ENCODE measurements around the gene ZNF93. TPM values are rescaled to one million over a fixed set of nuclear protein-coding genes. Genes with fewer than 3 reads are reported as not detected.

ZNF93 gene
- total RNA-seq, 1 experiment from 2014 or later: 47.4 TPM

GRCh38 chr19:19860756-19861390 lies 39.9 kb upstream of the ZNF93 start (continued):
- no peak for TF ChIP-seq CTCF (IDR thresholded peaks at IDR 0.05)
- no peak for TF ChIP-seq NR3C1 (CRISPR knock-in tag; conservative IDR thresholded peaks at IDR 0.05; ENCODE audit: low read depth)
- TF ChIP-seq TEAD1 (CRISPR knock-in tag; IDR thresholded peaks at IDR 0.05): 0 out of 2 replicates have a peak, but pooled peaks have one; percentile 36
- TF ChIP-seq, protein P1, sequence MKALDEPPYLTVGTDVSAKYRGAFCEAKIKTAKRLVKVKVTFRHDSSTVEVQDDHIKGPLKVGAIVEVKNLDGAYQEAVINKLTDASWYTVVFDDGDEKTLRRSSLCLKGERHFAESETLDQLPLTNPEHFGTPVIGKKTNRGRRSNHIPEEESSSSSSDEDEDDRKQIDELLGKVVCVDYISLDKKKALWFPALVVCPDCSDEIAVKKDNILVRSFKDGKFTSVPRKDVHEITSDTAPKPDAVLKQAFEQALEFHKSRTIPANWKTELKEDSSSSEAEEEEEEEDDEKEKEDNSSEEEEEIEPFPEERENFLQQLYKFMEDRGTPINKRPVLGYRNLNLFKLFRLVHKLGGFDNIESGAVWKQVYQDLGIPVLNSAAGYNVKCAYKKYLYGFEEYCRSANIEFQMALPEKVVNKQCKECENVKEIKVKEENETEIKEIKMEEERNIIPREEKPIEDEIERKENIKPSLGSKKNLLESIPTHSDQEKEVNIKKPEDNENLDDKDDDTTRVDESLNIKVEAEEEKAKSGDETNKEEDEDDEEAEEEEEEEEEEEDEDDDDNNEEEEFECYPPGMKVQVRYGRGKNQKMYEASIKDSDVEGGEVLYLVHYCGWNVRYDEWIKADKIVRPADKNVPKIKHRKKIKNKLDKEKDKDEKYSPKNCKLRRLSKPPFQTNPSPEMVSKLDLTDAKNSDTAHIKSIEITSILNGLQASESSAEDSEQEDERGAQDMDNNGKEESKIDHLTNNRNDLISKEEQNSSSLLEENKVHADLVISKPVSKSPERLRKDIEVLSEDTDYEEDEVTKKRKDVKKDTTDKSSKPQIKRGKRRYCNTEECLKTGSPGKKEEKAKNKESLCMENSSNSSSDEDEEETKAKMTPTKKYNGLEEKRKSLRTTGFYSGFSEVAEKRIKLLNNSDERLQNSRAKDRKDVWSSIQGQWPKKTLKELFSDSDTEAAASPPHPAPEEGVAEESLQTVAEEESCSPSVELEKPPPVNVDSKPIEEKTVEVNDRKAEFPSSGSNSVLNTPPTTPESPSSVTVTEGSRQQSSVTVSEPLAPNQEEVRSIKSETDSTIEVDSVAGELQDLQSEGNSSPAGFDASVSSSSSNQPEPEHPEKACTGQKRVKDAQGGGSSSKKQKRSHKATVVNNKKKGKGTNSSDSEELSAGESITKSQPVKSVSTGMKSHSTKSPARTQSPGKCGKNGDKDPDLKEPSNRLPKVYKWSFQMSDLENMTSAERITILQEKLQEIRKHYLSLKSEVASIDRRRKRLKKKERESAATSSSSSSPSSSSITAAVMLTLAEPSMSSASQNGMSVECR (CRISPR knock-in tag; IDR thresholded peaks at IDR 0.05; ENCODE audit: borderline replicate concordance): no peak; the same call in 1 of the 2 replicates

GRCh38 chr19:19865750-19866610 lies 34.8 kb upstream of the ZNF93 start, which contains the start of gene ZNF253:
Gene ZNF253 (plus strand): TSS chr19:19865882. CDS start chr19:19865997, 115 bp downstream.
- H3K27me3 Mint-ChIP-seq (ENCODE audit: low read depth): no peaks in the 10 kb centered on the region; the same call in 1 of the 2 replicates
- peak; percentile 79 for ATAC-seq
- ChIA-PET CTCF (interaction anchor here (1.4 kb wide), 1 partner anchor 45 kb away, joined by 3 read pairs; the partner anchor contains the start of gene ZNF506), POLR2A (interaction anchor here (0.6 to 2.2 kb wide), 23 partner anchors 10 to 559 kb away, joined by 3 to 70 read pairs (median 3); partner anchors contain the start of genes ATP13A1, ZNF101, ZNF14 and ZNF506)
- H3K4me1 Mint-ChIP-seq: peaks cover 30% of the 10 kb centered on the region
- H3K4me3 Mint-ChIP-seq: peak within 1 kb of the TSS; percentile 100
- peaks cover 9% of the 10 kb centered on the region; the same call in 1 of the 2 replicates for H3K36me3 Mint-ChIP-seq
- peak within 1 kb of the TSS; percentile 100 for H3K27ac Mint-ChIP-seq
- peak; percentile 99 for DNase-seq (ENCODE audit: low spot score)
- no peaks in the 10 kb centered on the region for H3K9me3 Mint-ChIP-seq
- no peak for TF ChIP-seq GRHL2 (CRISPR knock-in tag; IDR thresholded peaks at IDR 0.05; ENCODE audit: insufficient replicate concordance, severe bottlenecking)
- peak; percentile 70 for TF ChIP-seq TEAD1 (CRISPR knock-in tag; IDR thresholded peaks at IDR 0.05)
- peak; percentile 44; the same call in 1 of the 2 replicates for TF ChIP-seq CREB1 (CRISPR knock-in tag; IDR thresholded peaks at IDR 0.05)
- no peak; the same call in 1 of the 2 replicates for TF ChIP-seq ZBTB21 (CRISPR knock-in tag; IDR thresholded peaks at IDR 0.05; ENCODE audit: borderline replicate concordance)
- TF ChIP-seq, protein P2, sequence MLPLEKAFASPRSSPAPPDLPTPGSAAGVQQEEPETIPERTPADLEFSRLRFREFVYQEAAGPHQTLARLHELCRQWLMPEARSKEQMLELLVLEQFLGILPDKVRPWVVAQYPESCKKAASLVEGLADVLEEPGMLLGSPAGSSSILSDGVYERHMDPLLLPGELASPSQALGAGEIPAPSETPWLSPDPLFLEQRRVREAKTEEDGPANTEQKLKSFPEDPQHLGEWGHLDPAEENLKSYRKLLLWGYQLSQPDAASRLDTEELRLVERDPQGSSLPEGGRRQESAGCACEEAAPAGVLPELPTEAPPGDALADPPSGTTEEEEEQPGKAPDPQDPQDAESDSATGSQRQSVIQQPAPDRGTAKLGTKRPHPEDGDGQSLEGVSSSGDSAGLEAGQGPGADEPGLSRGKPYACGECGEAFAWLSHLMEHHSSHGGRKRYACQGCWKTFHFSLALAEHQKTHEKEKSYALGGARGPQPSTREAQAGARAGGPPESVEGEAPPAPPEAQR (CRISPR knock-in tag; IDR thresholded peaks at IDR 0.05): no peak
- TF ChIP-seq, protein P3, sequence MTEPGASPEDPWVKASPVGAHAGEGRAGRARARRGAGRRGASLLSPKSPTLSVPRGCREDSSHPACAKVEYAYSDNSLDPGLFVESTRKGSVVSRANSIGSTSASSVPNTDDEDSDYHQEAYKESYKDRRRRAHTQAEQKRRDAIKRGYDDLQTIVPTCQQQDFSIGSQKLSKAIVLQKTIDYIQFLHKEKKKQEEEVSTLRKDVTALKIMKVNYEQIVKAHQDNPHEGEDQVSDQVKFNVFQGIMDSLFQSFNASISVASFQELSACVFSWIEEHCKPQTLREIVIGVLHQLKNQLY (CRISPR knock-in tag; IDR thresholded peaks at IDR 0.05): no peak
- TF ChIP-seq FOXP1 (CRISPR knock-in tag; IDR thresholded peaks at IDR 0.05; ENCODE audit: borderline replicate concordance): 0 out of 2 replicates have a peak, but pooled peaks have one; percentile 47
- TF ChIP-seq, protein P4, sequence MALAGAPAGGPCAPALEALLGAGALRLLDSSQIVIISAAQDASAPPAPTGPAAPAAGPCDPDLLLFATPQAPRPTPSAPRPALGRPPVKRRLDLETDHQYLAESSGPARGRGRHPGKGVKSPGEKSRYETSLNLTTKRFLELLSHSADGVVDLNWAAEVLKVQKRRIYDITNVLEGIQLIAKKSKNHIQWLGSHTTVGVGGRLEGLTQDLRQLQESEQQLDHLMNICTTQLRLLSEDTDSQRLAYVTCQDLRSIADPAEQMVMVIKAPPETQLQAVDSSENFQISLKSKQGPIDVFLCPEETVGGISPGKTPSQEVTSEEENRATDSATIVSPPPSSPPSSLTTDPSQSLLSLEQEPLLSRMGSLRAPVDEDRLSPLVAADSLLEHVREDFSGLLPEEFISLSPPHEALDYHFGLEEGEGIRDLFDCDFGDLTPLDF (CRISPR knock-in tag; IDR thresholded peaks at IDR 0.05): no peak; the same call in 1 of the 2 replicates
- no peak for TF ChIP-seq ZNF512 (CRISPR knock-in tag; IDR thresholded peaks at IDR 0.05; ENCODE audit: borderline replicate concordance)
- TF ChIP-seq, protein P5, sequence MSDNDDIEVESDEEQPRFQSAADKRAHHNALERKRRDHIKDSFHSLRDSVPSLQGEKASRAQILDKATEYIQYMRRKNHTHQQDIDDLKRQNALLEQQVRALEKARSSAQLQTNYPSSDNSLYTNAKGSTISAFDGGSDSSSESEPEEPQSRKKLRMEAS (CRISPR knock-in tag; IDR thresholded peaks at IDR 0.05): peak; percentile 89
- peak; percentile 77 for TF ChIP-seq USF1 (CRISPR knock-in tag; IDR thresholded peaks at IDR 0.05)
- TF ChIP-seq ATF1 (CRISPR knock-in tag; IDR thresholded peaks at IDR 0.05): no peak
- TF ChIP-seq CDX4 (CRISPR knock-in tag; IDR thresholded peaks at IDR 0.05; ENCODE audit: borderline replicate concordance): no peak
- TF ChIP-seq OVOL2 (CRISPR knock-in tag; IDR thresholded peaks at IDR 0.05; ENCODE audit: borderline replicate concordance): no peak; the same call in 1 of the 2 replicates
- TF ChIP-seq ZNF396 (CRISPR knock-in tag; IDR thresholded peaks at IDR 0.05; ENCODE audit: borderline replicate concordance): no peak
- TF ChIP-seq HMGA2 (CRISPR knock-in tag; IDR thresholded peaks at IDR 0.05): no peak

Measured in WTC11 (cell line).